Neural cell (in vitro differentiated cells): ENCODE data around the gene SESN2. TPM values are rescaled to one million over a fixed set of nuclear protein-coding genes. Genes with fewer than 3 reads are reported as not detected.
A peak's percentile ranks its signal among the peaks of the same experiment; 100 is the strongest.

Experiments used
- H2AFZ ChIP-seq: fragments of 200-600, 300-800 bp; sonication (generic), shearing (Covaris generic); 2 replicates; pipeline ENCODE4 v1.6.0; 2014; ENCODE audit warnings: low read depth, mild to moderate bottlenecking, antibody characterized with exemption, low read length, moderate library complexity
- H3F3A ChIP-seq: fragments of 200-600 bp; shearing (Covaris generic); 2 replicates; pipeline ENCODE4 v1.6.1; 2016; ENCODE audit warnings: mild to moderate bottlenecking, moderate library complexity, mixed read lengths, antibody characterized with exemption, low read length; ENCODE audit not compliant: insufficient read depth, poor library complexity, severe bottlenecking
- H3K27ac ChIP-seq: fragments of 200-600, 300-800 bp; sonication (generic), shearing (Covaris generic); 2 replicates; pipeline ENCODE4 v1.5.1; 2014; ENCODE audit warnings: mild to moderate bottlenecking, low read length, moderate library complexity
- H3K27me3 ChIP-seq: fragments of 300-800, 200-600 bp; sonication (generic), shearing (Covaris generic); 2 replicates; pipeline ENCODE4 v1.6.0; 2014; ENCODE audit warnings: mild to moderate bottlenecking, low read depth, low read length, moderate library complexity; ENCODE audit not compliant: insufficient read depth
- H3K36me3 ChIP-seq: fragments of 300-800, 200-600 bp; sonication (generic), shearing (Covaris generic); 2 replicates; pipeline ENCODE4 v1.5.1; 2014; ENCODE audit warnings: mild to moderate bottlenecking, antibody characterized with exemption, low read length, moderate library complexity; ENCODE audit not compliant: insufficient read depth
- H3K4me2 ChIP-seq: fragments of 300-800, 200-600 bp; sonication (generic), shearing (Covaris generic); 2 replicates; pipeline ENCODE4 v1.6.0; 2014; ENCODE audit warnings: mild to moderate bottlenecking, low read length
- H3K4me3 ChIP-seq: fragments of 300-800, 200-600 bp; sonication (generic), shearing (Covaris generic); 2 replicates; pipeline ENCODE4 v1.5.1; 2014; ENCODE audit warnings: mild to moderate bottlenecking, low read length, moderate library complexity
- H3K79me2 ChIP-seq: fragments of 200-600 bp; shearing (Covaris generic); replicated peaks from 2 replicates; pipeline ENCODE4 v1.6.0; 2014; ENCODE audit warnings: mild to moderate bottlenecking, low read length, moderate library complexity; ENCODE audit not compliant: insufficient read depth
- H3K9ac ChIP-seq: fragments of 300-800, 200-600 bp; sonication (generic), shearing (Covaris generic); 2 replicates; pipeline ENCODE4 v1.6.1; 2016; ENCODE audit warnings: mild to moderate bottlenecking, low read length, mixed read lengths
- H3K9me2 ChIP-seq: fragments of 200-600 bp; shearing (Covaris generic); 2 replicates; pipeline ENCODE4 v1.6.1; 2016; ENCODE audit warnings: mild to moderate bottlenecking, low read length, mixed read lengths; ENCODE audit not compliant: insufficient read depth
- H3K9me3 ChIP-seq: fragments of 200-600, 300-800 bp; sonication (generic), shearing (Covaris generic); 2 replicates; pipeline ENCODE4 v1.6.1; 2016; ENCODE audit warnings: mild to moderate bottlenecking, mixed run types, low read length, moderate library complexity, mixed read lengths
- H4K20me1 ChIP-seq: fragments of 200-600 bp; shearing (Covaris generic); 2 replicates; pipeline ENCODE4 v1.6.1; 2016; ENCODE audit warnings: mild to moderate bottlenecking, mixed run types; ENCODE audit not compliant: insufficient read depth
- EP300 ChIP-seq: fragments of 450-650 bp; conservative IDR thresholded peaks from 2 replicates; pipeline ENCODE4 v1.6.1; 2014; ENCODE audit warnings: antibody characterized with exemption, mild to moderate bottlenecking, moderate library complexity; ENCODE audit not compliant: poor library complexity, severe bottlenecking
- MXI1 ChIP-seq: fragments of 450-650 bp; conservative IDR thresholded peaks from 2 replicates; pipeline ENCODE4 v1.6.1; 2014; ENCODE audit warnings: antibody characterized with exemption, mild to moderate bottlenecking; ENCODE audit not compliant: poor library complexity, severe bottlenecking
- POLR2AphosphoS5 ChIP-seq: IDR thresholded peaks from 2 replicates; pipeline ENCODE4 v1.6.1; 2012
- RAD21 ChIP-seq: fragments of 450-650 bp; conservative IDR thresholded peaks from 2 replicates; pipeline ENCODE4 v1.6.1; 2014; ENCODE audit warnings: antibody characterized with exemption, mild to moderate bottlenecking, moderate library complexity
- SMC3 ChIP-seq: fragments of 450-650 bp; conservative IDR thresholded peaks from 2 replicates; pipeline ENCODE4 v1.6.1; 2014; ENCODE audit warnings: antibody characterized with exemption, mild to moderate bottlenecking, moderate library complexity; ENCODE audit not compliant: poor library complexity
- TAF1 ChIP-seq: IDR thresholded peaks from 2 replicates; pipeline ENCODE4 v1.6.1; 2012; ENCODE audit warnings: low read depth
- polyA plus RNA-seq: library from polyadenylated mRNA; depleted of rRNA; stranded (reverse); fragments of >200 nt; gene quantifications from 2 replicates; pipeline ENCODE4 v1.2.3, GENCODE V29; 2014
- TF ChIP-seq, protein P1 (sequence below): fragments of 450-650 bp; IDR thresholded peaks from 2 replicates; pipeline ENCODE4 v1.5.1; 2014; ENCODE audit warnings: antibody characterized with exemption, mild to moderate bottlenecking, moderate library complexity; ENCODE audit not compliant: poor library complexity, severe bottlenecking
- TF ChIP-seq, protein P2 (sequence below): IDR thresholded peaks from 2 replicates; pipeline ENCODE4 v1.6.1; 2012; ENCODE audit warnings: borderline replicate concordance

SESN2 gene
- polyA plus RNA-seq, 1 donor from 2014 or later: 9.3 TPM

DNA sequence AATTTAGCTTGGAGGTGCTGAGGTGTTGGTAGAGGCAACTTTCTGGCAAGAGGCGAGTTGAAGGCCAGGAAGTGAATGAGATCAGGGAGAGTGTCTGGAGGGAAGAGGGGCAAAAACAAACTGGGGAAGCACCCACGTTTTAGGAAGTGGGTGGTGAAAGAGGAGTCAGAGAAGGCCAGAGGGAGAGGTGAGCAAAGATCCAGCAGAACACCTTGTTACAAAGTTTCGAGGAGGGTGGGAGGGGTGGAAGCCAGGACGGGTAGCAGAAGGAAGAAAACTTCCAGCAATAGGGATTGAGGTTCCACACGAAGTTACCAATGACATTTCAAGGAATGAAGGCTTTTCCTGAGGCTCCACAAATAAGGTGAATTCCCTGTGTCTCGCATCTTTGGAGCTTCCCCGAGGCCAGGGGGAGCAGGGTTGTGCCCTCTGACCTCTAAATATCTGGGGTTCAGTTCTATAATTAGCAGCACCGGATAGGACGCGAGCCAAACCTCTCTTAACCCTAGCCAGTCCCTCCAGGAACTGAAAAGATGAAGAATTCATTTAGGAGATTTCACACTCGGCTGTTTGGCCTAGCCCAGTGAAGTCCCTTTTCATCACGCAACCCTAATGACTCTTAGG is 578 bp upstream of the SESN2 start:
- Histone ChIP-seq H3K79me2 (peaks cover 25% of the 10 kb centered on the region), H3K4me2 (no peak overlapping the region), H3K9me3 (no peaks in the 10 kb centered on the region), H4K20me1 (no peaks in the 10 kb centered on the region), H3K4me3 (peak overlapping the region; percentile 99), H3K9ac (no peak overlapping the region), H3K9me2 (no peaks in the 10 kb centered on the region), H3K27me3 (no peaks in the 10 kb centered on the region), H2AFZ (no peak overlapping the region), H3K27ac (no peak overlapping the region), H3K36me3 (no peaks in the 10 kb centered on the region), H3F3A (no peaks in the 10 kb centered on the region)
- TF ChIP-seq RAD21: no peak
- TF ChIP-seq, protein P1, sequence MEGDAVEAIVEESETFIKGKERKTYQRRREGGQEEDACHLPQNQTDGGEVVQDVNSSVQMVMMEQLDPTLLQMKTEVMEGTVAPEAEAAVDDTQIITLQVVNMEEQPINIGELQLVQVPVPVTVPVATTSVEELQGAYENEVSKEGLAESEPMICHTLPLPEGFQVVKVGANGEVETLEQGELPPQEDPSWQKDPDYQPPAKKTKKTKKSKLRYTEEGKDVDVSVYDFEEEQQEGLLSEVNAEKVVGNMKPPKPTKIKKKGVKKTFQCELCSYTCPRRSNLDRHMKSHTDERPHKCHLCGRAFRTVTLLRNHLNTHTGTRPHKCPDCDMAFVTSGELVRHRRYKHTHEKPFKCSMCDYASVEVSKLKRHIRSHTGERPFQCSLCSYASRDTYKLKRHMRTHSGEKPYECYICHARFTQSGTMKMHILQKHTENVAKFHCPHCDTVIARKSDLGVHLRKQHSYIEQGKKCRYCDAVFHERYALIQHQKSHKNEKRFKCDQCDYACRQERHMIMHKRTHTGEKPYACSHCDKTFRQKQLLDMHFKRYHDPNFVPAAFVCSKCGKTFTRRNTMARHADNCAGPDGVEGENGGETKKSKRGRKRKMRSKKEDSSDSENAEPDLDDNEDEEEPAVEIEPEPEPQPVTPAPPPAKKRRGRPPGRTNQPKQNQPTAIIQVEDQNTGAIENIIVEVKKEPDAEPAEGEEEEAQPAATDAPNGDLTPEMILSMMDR: no peak
- no peak for TF ChIP-seq EP300
- no peak for TF ChIP-seq TAF1
- TF ChIP-seq POLR2AphosphoS5: no peak

DNA sequence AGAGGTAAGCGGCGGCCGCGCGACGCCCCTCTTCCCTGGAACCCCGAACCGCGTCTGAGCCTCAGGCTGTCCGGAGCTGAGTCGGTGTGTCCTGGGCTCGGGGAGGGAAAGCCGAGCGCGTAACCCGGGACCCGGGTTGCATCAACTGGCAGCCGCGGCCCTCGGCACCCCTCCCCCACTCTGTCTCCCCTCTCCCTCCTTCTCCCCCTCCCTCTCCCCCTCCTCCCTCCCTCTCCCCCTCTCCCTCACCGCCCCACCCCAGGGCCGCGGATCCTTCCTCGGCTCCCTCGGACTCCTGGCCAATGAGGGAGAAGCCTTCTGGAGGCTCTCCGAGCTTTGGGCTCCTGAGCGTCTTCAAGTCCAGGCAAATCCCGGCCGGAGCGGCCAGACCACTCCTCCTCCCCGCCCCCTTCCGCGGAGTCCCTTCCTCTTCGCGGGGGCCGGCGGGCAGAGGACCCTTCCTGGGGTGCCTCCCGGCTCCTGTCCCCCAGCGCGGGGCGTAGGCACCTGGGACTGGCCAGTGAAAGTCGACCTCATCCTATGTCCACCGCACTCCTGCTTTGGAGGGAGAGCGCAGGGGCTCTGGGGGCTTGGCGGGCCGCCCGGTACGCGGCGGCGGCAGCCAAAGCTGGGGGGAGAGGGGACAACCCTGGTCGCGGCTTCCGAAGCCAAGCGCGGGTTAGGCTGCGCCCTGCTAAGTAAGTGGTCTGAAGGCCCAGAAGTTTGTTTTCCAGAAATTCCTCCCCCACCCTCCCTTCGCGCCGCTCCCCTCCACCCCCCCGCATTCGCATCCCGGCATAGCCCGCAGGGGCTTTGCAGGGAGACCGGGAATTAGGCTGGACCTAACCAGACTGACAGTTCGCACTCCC is 850 bp downstream of the SESN2 start:
- Histone ChIP-seq H3K36me3 (no peaks in the 10 kb centered on the region), H4K20me1 (no peaks in the 10 kb centered on the region), H3K9me2 (no peaks in the 10 kb centered on the region), H3K4me2 (peak overlapping the region; percentile 44), H3F3A (no peaks in the 10 kb centered on the region), H3K9me3 (no peaks in the 10 kb centered on the region), H3K9ac (peak overlapping the region; percentile 86), H3K4me3 (peak overlapping the region; percentile 99), H3K27me3 (no peaks in the 10 kb centered on the region), H2AFZ (peak overlapping the region; percentile 90), H3K79me2 (peaks cover 30% of the 10 kb centered on the region), H3K27ac (peak overlapping the region; percentile 66)
- TF ChIP-seq SMC3: no peak
- TF ChIP-seq, protein P2, sequence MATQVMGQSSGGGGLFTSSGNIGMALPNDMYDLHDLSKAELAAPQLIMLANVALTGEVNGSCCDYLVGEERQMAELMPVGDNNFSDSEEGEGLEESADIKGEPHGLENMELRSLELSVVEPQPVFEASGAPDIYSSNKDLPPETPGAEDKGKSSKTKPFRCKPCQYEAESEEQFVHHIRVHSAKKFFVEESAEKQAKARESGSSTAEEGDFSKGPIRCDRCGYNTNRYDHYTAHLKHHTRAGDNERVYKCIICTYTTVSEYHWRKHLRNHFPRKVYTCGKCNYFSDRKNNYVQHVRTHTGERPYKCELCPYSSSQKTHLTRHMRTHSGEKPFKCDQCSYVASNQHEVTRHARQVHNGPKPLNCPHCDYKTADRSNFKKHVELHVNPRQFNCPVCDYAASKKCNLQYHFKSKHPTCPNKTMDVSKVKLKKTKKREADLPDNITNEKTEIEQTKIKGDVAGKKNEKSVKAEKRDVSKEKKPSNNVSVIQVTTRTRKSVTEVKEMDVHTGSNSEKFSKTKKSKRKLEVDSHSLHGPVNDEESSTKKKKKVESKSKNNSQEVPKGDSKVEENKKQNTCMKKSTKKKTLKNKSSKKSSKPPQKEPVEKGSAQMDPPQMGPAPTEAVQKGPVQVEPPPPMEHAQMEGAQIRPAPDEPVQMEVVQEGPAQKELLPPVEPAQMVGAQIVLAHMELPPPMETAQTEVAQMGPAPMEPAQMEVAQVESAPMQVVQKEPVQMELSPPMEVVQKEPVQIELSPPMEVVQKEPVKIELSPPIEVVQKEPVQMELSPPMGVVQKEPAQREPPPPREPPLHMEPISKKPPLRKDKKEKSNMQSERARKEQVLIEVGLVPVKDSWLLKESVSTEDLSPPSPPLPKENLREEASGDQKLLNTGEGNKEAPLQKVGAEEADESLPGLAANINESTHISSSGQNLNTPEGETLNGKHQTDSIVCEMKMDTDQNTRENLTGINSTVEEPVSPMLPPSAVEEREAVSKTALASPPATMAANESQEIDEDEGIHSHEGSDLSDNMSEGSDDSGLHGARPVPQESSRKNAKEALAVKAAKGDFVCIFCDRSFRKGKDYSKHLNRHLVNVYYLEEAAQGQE: no peak
- TF ChIP-seq MXI1: peak; percentile 8
- TF ChIP-seq, protein P1: no peak
- TF ChIP-seq POLR2AphosphoS5: no peak
